HL-60 (cell line): ENCODE data around the gene CACNA2D1.

Source experiments
- DNase-seq, 2 experiments: peaks; one replicate each; pipeline ENCODE4 v3.0.0-alpha.2; 2010 to 2020; ENCODE audit warnings: low read depth in 1 of 2, low spot score in 1 of 2
- H3K27ac ChIP-seq: fragments of 250-450 bp; sonication (Bioruptor Pico); replicated peaks from 2 replicates; pipeline ENCODE4 v1.5.1; 2020; ENCODE audit warnings: mild to moderate bottlenecking, moderate library complexity
- H3K27me3 ChIP-seq: fragments of 250-450 bp; sonication (Bioruptor Pico); 2 replicates; pipeline ENCODE4 v1.5.1; 2021; ENCODE audit warnings: mild to moderate bottlenecking, moderate library complexity; ENCODE audit not compliant: insufficient read depth, poor library complexity, severe bottlenecking
- H3K4me3 ChIP-seq: replicated peaks from 2 replicates; pipeline ENCODE4 v1.5.1; 2011; ENCODE audit warnings: mild to moderate bottlenecking, control low read depth, low read length; ENCODE audit not compliant: insufficient read depth
- GABPA ChIP-seq: IDR thresholded peaks from 2 replicates; pipeline ENCODE4 v1.6.1; 2012; ENCODE audit warnings: low read depth
- POLR2AphosphoS5 ChIP-seq: IDR thresholded peaks from 2 replicates; pipeline ENCODE4 v1.6.1; 2012; ENCODE audit warnings: low read depth
- REST ChIP-seq: IDR thresholded peaks from 2 replicates; pipeline ENCODE4 v1.6.1; 2012; ENCODE audit warnings: low read depth; ENCODE audit not compliant: insufficient replicate concordance
- SPI1 ChIP-seq: IDR thresholded peaks from 2 replicates; pipeline ENCODE4 v1.6.1; 2012; ENCODE audit warnings: low read depth, mild to moderate bottlenecking, borderline replicate concordance
- TF ChIP-seq, protein P1 (sequence below): IDR thresholded peaks from one replicate; pipeline ENCODE4 v1.5.1; 2011; ENCODE audit warnings: low read length, control low read depth, inconsistent platforms; ENCODE audit not compliant: insufficient read depth

Gene CACNA2D1

DNA sequence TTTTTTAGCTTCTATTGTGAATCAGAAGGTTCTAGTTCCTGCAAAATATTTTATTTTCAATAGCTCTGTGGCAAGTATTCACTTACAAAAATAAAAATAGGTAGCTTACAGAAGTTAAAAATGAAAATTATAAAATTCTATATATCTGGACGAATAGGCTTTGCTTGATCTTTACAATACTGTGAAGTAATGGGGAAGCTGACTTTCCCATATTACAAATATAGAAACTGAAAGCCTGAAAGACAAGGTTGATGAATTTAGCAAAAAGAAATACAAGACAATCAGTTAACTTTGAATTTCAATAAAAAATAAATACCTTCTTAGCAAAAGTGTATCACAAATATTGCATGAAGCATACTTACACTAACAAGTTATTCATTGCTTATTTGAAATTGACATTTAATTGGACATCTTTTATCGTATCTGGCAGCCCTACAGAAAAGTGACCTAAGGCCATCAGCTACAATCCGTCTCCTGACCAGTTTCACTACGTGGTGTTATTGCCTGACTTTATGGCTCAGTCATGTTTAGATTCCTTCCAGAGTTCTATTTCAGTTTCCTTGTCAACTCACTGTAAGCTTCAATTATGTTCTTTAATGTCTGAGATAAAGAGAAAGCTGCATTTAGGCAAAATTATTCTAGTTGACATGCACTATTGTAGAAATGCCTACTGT is 363.2 kb downstream of the CACNA2D1 start:
- no peak for TF ChIP-seq SPI1
- no peak for TF ChIP-seq GABPA
- TF ChIP-seq REST = no peak
- TF ChIP-seq, protein P1, sequence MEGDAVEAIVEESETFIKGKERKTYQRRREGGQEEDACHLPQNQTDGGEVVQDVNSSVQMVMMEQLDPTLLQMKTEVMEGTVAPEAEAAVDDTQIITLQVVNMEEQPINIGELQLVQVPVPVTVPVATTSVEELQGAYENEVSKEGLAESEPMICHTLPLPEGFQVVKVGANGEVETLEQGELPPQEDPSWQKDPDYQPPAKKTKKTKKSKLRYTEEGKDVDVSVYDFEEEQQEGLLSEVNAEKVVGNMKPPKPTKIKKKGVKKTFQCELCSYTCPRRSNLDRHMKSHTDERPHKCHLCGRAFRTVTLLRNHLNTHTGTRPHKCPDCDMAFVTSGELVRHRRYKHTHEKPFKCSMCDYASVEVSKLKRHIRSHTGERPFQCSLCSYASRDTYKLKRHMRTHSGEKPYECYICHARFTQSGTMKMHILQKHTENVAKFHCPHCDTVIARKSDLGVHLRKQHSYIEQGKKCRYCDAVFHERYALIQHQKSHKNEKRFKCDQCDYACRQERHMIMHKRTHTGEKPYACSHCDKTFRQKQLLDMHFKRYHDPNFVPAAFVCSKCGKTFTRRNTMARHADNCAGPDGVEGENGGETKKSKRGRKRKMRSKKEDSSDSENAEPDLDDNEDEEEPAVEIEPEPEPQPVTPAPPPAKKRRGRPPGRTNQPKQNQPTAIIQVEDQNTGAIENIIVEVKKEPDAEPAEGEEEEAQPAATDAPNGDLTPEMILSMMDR = no peak
- no peak for TF ChIP-seq POLR2AphosphoS5

DNA sequence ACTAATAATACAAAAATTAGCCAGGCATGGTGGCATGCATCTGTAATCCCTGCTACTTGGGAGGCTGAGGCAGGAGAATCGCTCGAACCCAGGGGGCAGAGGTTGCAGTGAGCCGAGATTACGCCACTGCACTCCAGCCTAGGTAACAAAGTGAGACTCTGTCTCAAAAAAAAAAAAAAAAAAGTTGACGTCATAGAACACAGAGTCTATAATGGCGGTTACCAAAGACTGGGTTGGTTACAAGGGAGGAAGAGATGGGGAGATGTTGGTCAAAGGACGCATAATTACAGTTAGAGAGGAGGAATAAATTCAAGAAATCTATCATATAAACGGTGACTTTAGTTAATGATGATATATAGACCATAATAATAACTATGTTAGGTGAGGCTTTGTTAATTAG is 364.1 kb downstream of the CACNA2D1 start:
- DNase-seq = no peak
- Histone ChIP-seq H3K27ac (no peak overlapping the region), H3K27me3 (no peaks in the 10 kb centered on the region), H3K4me3 (no peak overlapping the region)
- TF ChIP-seq SPI1 = no peak
- TF ChIP-seq, protein P1 = no peak
- TF ChIP-seq GABPA = no peak

More for the DNA sequence above, 363.2 kb downstream of the CACNA2D1 start:
- H3K27ac ChIP-seq = no peak overlapping the region
- no peaks in the 10 kb centered on the region for H3K27me3 ChIP-seq
- no peak overlapping the region for H3K4me3 ChIP-seq
- DNase-seq = no peak

DNA sequence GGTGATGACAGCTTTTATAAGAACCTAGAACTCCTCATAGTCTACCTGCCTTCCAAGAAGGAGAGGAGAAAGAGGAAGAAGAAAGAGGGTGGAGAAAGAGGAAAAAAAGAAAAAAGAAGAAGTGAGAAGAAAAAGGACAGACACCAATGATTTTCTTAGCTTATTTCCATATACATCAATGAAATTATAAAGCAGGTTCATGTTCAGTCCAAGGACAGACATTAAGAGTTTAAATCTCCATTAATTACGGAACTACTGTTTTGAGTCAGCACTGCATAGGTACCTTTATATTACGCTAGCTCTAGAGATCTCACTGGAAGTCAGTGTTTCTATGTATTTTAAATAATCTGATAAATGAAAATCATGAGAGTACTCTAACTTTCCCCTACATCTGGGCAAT is 364.8 kb downstream of the CACNA2D1 start:
- Histone ChIP-seq H3K4me3 (no peak overlapping the region), H3K27me3 (no peaks in the 10 kb centered on the region), H3K27ac (no peak overlapping the region)
- DNase-seq = no peak
- TF ChIP-seq SPI1 = no peak
- TF ChIP-seq, protein P1 = no peak
- TF ChIP-seq POLR2AphosphoS5 = no peak
- TF ChIP-seq REST = no peak

DNA sequence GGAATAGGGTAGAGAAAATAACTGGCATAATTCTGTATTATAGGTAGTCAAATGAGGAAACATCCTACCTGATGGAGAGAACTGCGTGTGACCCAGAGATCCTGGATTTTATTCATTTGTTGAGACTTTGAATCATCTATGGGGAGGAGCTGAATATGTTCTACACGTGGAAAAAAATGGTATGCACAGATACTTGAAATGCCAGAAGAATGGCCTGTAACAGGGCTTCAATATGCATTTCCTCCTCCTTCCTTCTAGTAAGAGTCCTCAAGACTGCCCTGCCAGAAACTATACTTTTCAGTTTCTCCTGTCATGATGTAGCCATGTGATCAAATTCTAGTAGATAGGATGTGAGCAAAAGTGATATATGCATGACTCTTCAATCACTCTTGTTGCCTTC is 372.1 kb downstream of the CACNA2D1 start:
- peaks cover 2% of the 10 kb centered on the region for H3K27me3 ChIP-seq
- H3K27ac ChIP-seq = no peak overlapping the region
- TF ChIP-seq POLR2AphosphoS5 (no peak), REST (no peak), GABPA (no peak), SPI1 (no peak)
- TF ChIP-seq, protein P1 = no peak
- no peak overlapping the region for H3K4me3 ChIP-seq
- DNase-seq = no peak
